ENCODE data around the gene TMEM151B.

Gene TMEM151B

DNA sequence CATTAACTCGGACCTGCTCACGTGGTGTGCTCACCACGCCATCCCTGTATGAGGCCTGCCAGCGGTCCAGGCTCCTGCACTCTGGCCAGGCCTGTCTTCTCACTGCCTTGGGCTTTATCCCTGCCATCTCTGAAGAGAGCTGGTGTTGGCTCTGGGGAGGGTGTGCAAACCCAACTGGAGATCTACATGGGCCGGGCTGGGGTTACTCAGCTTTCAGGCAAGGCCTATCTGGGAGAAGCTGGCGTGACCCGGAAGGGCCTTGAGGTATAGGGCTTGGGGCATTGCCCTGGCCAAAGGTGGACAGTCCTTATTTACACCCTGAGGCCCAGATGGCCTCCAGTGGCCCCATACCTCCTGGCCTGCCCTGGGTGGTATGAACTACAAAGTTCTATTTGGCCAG, 41.8 kb upstream of the TMEM151B start:
- TF ChIP-seq, protein P1, sequence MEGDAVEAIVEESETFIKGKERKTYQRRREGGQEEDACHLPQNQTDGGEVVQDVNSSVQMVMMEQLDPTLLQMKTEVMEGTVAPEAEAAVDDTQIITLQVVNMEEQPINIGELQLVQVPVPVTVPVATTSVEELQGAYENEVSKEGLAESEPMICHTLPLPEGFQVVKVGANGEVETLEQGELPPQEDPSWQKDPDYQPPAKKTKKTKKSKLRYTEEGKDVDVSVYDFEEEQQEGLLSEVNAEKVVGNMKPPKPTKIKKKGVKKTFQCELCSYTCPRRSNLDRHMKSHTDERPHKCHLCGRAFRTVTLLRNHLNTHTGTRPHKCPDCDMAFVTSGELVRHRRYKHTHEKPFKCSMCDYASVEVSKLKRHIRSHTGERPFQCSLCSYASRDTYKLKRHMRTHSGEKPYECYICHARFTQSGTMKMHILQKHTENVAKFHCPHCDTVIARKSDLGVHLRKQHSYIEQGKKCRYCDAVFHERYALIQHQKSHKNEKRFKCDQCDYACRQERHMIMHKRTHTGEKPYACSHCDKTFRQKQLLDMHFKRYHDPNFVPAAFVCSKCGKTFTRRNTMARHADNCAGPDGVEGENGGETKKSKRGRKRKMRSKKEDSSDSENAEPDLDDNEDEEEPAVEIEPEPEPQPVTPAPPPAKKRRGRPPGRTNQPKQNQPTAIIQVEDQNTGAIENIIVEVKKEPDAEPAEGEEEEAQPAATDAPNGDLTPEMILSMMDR (conservative IDR thresholded peaks at IDR 0.05; ENCODE audit: low read length) = no peak
- no peak for TF ChIP-seq EZH2phosphoT487 (IDR thresholded peaks at IDR 0.05; ENCODE audit: borderline replicate concordance)
- Histone ChIP-seq H3K9me2 (replicated peaks; ENCODE audit: low read depth, low read length) (no peaks in the 10 kb centered on the region), H3K4me1 (ENCODE audit: insufficient read depth, low read length, poor library complexity, severe bottlenecking) (peaks cover 25% of the 10 kb centered on the region), H3K79me2 (ENCODE audit: insufficient read depth, low read length) (peaks cover 34% of the 10 kb centered on the region), H3K9ac (ENCODE audit: low read depth, low read length, poor library complexity, severe bottlenecking) (no peak overlapping the region), H2AFZ (ENCODE audit: low read length) (no peak overlapping the region), H3K4me3 (ENCODE audit: low read length, poor library complexity, severe bottlenecking) (no peak overlapping the region), H3K27me3 (ENCODE audit: insufficient read depth, low read length, poor library complexity, severe bottlenecking) (no peaks in the 10 kb centered on the region), H3K36me3 (ENCODE audit: insufficient read depth, low read length) (peaks cover 5% of the 10 kb centered on the region; the same call in 1 of the 2 replicates), H3K4me2 (ENCODE audit: low read depth, low read length, poor library complexity, severe bottlenecking) (no peak overlapping the region), H3F3A (ENCODE audit: low read depth) (no peaks in the 10 kb centered on the region), H3K9me3 (ENCODE audit: insufficient read depth, low read depth, low read length) (no peaks in the 10 kb centered on the region), H4K20me1 (ENCODE audit: insufficient read depth, low read length, poor library complexity, severe bottlenecking) (no peaks in the 10 kb centered on the region)

GRCh38 chr6:44228836-44229235, 41.4 kb upstream of the TMEM151B start:
- Histone ChIP-seq H3K9me2 (replicated peaks; ENCODE audit: low read depth, low read length) (no peaks in the 10 kb centered on the region), H4K20me1 (ENCODE audit: insufficient read depth, low read length, poor library complexity, severe bottlenecking) (no peaks in the 10 kb centered on the region), H3K4me1 (ENCODE audit: insufficient read depth, low read length, poor library complexity, severe bottlenecking) (peaks cover 21% of the 10 kb centered on the region), H2AFZ (ENCODE audit: low read length) (no peak overlapping the region), H3K79me2 (ENCODE audit: insufficient read depth, low read length) (peaks cover 34% of the 10 kb centered on the region), H3K27me3 (ENCODE audit: insufficient read depth, low read length, poor library complexity, severe bottlenecking) (no peaks in the 10 kb centered on the region), H3K4me2 (ENCODE audit: low read depth, low read length, poor library complexity, severe bottlenecking) (no peak overlapping the region), H3K9ac (ENCODE audit: low read depth, low read length, poor library complexity, severe bottlenecking) (no peak overlapping the region), H3F3A (ENCODE audit: low read depth) (no peaks in the 10 kb centered on the region), H3K9me3 (ENCODE audit: insufficient read depth, low read depth, low read length) (no peaks in the 10 kb centered on the region), H3K4me3 (ENCODE audit: low read length, poor library complexity, severe bottlenecking) (no peak overlapping the region), H3K36me3 (ENCODE audit: insufficient read depth, low read length) (peaks cover 5% of the 10 kb centered on the region; the same call in 1 of the 2 replicates)
- TF ChIP-seq, protein P1 (conservative IDR thresholded peaks at IDR 0.05; ENCODE audit: low read length) = no peak
- TF ChIP-seq EZH2phosphoT487 (IDR thresholded peaks at IDR 0.05; ENCODE audit: borderline replicate concordance) = no peak

DNA sequence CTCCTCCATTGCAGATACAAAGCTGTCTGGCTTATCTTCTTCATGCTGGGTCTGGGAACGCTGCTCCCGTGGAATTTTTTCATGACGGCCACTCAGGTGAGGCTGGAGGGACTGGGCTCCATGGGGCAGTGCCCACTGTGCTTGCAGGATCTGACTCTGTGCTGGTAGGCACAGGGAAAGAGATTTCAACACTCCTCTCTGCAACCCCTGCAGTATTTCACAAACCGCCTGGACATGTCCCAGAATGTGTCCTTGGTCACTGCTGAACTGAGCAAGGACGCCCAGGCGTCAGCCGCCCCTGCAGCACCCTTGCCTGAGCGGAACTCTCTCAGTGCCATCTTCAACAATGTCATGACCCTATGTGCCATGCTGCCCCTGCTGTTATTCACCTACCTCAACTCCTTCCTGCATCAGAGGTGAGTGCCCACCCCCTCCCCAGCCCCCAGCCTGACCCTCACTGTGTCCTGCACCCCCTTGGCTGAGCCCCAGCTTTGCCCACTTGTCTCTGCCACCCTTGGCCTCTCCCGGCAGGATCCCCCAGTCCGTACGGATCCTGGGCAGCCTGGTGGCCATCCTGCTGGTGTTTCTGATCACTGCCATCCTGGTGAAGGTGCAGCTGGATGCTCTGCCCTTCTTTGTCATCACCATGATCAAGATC, 40.7 kb upstream of the TMEM151B start:
- Histone ChIP-seq H3K9ac (ENCODE audit: low read depth, low read length, poor library complexity, severe bottlenecking) (no peak overlapping the region), H3K9me2 (replicated peaks; ENCODE audit: low read depth, low read length) (no peaks in the 10 kb centered on the region), H3K4me3 (ENCODE audit: low read length, poor library complexity, severe bottlenecking) (no peak overlapping the region), H4K20me1 (ENCODE audit: insufficient read depth, low read length, poor library complexity, severe bottlenecking) (no peaks in the 10 kb centered on the region), H3K4me2 (ENCODE audit: low read depth, low read length, poor library complexity, severe bottlenecking) (no peak overlapping the region), H3K27me3 (ENCODE audit: insufficient read depth, low read length, poor library complexity, severe bottlenecking) (no peaks in the 10 kb centered on the region), H3K79me2 (ENCODE audit: insufficient read depth, low read length) (peaks cover 30% of the 10 kb centered on the region), H3K9me3 (ENCODE audit: insufficient read depth, low read depth, low read length) (no peaks in the 10 kb centered on the region), H2AFZ (ENCODE audit: low read length) (no peak overlapping the region), H3K4me1 (ENCODE audit: insufficient read depth, low read length, poor library complexity, severe bottlenecking) (peaks cover 16% of the 10 kb centered on the region), H3F3A (ENCODE audit: low read depth) (no peaks in the 10 kb centered on the region), H3K36me3 (ENCODE audit: insufficient read depth, low read length) (peaks cover 5% of the 10 kb centered on the region; the same call in 1 of the 2 replicates)
- TF ChIP-seq EZH2phosphoT487 (IDR thresholded peaks at IDR 0.05; ENCODE audit: borderline replicate concordance) = no peak
- TF ChIP-seq, protein P1 (conservative IDR thresholded peaks at IDR 0.05; ENCODE audit: low read length) = no peak

Measured in Loucy (cell line).